Ecto neural progenitor cell (in vitro differentiated cells): ENCODE results near the gene STYXL1.

Source experiments
- DNase-seq: peaks from one replicate; pipeline ENCODE4 v3.0.0-alpha.2; 2018; ENCODE audit warnings: low spot score

The STYXL1 gene

DNA sequence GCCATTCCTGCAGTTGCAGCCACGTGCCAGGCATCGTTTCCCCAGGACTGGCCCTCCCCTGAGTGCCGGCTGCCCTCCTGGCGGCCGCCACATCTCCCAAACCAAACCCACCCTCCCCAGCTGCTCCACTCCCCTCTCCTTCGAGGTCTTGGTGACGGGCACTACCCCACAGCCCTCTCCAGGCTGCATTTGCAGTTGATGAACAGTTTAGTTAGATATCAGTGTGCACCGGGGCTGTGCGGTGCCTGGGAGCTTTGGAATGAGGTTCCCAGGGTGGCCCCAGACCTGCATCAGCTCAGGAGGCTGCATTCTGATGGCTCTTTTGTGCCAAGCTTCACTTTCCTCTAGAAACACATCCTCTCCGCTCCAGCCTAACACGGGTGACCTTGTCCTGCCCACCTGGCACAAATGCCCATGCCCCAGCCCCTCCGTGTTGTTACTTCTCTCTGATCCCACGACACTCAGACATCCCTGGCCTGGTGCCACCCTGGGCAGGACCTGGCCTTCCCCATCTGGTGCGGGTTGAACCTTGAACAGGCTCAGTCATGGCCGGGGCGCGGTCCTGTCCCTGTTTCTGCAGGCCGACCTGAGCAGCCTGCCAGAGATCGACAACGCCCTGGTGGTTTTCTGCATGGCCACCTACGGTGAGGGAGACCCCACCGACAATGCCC, 67.9 kb downstream of the STYXL1 start:
- no peak for DNase-seq

- no peak for DNase-seq
Measured at GRCh38 chr7:75977743-75978142, 70.1 kb downstream of the STYXL1 start.

DNA sequence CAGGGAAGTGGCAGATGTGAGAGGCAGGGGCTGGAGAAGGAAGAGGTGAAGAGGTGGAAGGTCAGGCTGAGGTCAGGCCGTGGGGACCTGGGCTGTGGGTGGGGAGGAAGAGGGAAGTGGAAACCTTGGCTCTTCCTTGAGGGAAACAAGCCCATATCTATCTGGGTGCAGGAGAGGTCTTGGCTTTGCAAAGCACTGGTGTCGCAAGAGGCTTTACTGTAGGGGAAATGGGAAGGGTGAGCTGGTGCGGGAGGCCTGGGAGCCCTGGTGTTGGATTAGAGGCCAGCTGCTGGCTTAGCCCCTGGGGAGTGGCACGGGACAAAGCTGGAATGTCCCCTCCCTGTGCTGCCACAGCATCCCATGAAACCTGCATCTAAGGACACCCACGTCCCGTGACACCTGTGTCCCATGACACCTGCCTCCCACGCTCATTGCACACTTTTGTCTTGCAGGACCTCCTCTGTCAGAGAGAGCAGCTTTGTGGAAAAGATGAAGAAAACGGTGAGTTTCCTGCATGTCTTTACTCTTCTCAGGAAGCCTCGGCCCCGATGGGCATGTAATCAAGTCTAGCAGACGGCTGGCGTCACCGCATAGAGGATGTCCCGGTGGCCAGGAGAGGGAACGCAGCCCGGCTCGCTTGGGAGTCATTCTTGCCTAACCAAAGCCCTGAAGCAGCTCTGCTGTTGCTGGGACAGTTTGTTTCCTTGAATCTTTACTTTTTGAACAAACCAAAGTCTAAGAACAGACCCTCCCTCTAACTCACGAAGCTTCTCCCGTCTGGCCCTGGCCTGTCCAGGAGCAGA, 75.6 kb downstream of the STYXL1 start:
- peak; percentile 66 for DNase-seq

- no peak for DNase-seq
Measured at GRCh38 chr7:75971309-75971960, 76.4 kb downstream of the STYXL1 start.

DNA sequence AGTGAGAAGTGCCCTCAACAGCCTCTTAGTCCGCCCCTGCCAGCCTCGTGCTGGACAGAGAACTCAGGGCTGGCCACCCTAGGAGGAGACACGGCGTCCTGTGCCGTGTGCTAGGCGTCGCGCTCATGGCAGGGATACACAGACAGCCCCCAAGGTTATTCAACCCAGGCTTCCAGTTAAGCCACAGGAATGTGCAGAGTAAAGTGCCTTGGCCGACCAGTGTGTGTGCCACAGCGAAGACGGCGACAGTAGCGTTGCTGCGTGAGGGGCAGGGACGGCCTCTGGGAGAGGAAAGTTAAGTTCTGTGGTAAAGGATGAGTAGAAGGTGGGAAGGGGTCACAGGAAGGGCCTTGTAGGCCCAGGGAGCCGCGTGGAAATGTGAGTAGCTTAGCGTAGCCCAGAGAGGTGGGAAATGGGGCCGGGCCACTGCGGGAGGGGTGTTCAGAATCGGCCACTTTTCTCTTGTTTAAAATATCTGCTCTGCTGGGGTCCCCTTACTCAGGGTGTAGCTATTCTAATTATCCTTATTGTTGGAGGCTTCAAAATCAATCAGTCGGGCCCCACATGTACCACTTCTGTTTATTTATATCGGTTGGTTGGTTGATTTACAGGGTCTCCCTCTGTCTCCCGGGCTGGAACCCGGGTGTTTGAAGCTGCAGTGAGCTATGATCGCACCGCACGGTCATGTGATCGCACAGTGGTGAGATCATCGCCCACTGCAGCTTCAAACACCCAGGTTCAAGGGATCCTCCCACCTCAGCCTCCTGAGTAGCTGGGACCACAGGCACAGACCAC, 77.9 kb downstream of the STYXL1 start:
- DNase-seq, result no peak

GRCh38 chr7:75969182-75969581, 78.6 kb downstream of the STYXL1 start:
- DNase-seq, result no peak

DNA sequence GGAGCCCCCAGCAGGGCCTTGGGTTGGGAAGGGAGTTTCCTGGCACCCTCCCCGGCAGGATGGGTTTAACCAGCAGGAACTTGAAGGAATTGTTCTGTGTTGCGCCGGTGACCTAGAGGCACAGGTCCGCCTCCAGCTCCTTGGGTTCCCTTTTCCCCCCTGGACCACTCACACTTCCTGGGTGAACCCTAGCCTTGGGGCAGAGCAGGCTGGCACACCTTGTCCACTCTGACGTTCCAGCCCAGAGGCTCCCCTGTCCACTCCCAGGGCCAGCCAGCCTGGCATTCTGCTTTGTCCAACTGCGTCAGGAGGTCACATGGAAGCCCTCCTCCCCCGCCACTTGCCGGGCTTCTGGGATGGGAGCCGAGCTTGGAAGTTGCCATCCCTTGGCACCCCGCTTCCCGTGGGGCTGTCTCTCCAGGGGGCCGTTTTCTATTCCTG, 79.2 kb downstream of the STYXL1 start:
- DNase-seq, result no peak

GRCh38 chr7:75968012-75968411, 79.8 kb downstream of the STYXL1 start:
- no peak for DNase-seq

GRCh38 chr7:75967487-75967997, 80.3 kb downstream of the STYXL1 start:
- peak; percentile 65 for DNase-seq

DNA sequence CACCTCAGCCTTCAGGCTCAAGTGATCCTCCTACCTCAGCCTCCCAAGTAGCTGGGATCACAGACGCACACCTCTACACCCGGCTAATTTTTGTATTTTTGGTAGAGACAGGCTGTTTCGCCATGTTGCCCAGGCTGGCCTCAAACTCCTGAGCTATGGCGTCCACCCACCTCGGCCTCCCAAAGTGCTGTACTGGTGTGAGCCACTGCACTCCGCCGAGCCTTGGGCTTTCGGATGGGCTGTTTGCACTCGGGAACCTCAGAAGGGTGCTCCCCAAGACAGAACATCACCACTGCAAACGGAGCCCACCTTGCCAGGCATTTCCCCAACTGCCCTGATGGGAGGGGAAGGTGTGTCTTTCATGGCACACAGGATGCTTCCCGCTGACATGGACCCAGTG, 80.7 kb downstream of the STYXL1 start:
- DNase-seq, result no peak

GRCh38 chr7:75966190-75966961, 81.4 kb downstream of the STYXL1 start:
- no peak for DNase-seq

DNA sequence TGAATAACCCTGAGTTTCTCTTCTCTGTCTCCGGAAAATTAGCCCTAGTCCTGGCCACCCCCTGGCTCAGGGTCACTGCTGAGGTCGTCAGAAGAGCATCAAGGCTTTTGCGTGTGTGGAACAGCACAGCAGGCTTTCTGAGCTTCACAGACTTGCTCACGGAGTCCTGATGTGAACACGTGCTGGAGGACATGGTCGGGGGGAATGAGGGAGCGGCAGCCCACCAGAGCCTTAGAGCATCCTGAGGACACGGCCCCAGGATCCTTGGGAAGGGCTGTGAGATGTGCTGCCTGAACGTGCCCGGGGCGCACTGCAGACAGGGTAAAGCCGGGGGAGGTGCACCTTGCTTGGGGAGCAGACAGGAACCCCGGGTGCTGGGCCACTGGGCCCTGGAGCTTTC, 82.2 kb downstream of the STYXL1 start:
- no peak for DNase-seq

- no peak for DNase-seq
Measured at GRCh38 chr7:75963381-75963995, 84.3 kb downstream of the STYXL1 start.

GRCh38 chr7:75962607-75963380, 85.0 kb downstream of the STYXL1 start:
- peak; percentile 64 for DNase-seq

DNA sequence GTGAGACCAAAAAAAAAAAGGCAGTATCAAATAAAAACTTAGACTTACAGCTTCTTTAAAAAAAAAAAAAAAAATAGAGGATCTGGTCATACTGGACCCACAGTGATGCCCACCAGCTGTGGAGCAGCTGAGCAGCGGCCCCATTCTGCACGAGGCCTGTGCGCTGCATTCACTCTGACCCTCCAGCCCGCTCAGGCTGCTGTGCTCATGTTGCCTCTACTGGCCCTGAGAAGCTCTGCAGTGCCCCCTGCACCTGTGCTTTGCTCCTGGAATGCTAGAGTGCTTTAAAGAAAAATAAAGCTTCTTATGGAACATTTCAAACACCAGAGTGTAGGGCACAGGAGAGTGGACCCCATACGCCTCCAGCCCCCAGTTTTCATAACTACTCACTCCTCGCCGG, 86.6 kb downstream of the STYXL1 start:
- no peak for DNase-seq

- DNase-seq, result no peak
Measured at GRCh38 chr7:75960372-75960771, 87.4 kb downstream of the STYXL1 start.

- no peak for DNase-seq
Measured at GRCh38 chr7:75958802-75959543, 88.8 kb downstream of the STYXL1 start.

GRCh38 chr7:75957021-75957736, 90.6 kb downstream of the STYXL1 start:
- DNase-seq, result no peak
